Measurements from ENCODE around the gene GNG7.
"Not testable (repeated sequence)": the region's sequence is repeated elsewhere in the genome, so short reads cannot be mapped to it uniquely, and the experiment has no call there.

The GNG7 gene

GRCh38 chr19:2469915-2470200 lies 232.6 kb downstream of the GNG7 start:
- H3K4me3 Mint-ChIP-seq; H3K27ac Mint-ChIP-seq; H3K36me3 Mint-ChIP-seq (ENCODE audit: low read depth); intact Hi-C loops (cut with micrococcal nuclease); H3K9me3 Mint-ChIP-seq: not testable (repeated sequence)
- Mint-ChIP-seq H3K4me1 (ENCODE audit: low read depth) (peaks cover 10% of the 10 kb centered on the region), H3K27me3 (peaks cover 12% of the 10 kb centered on the region)

GRCh38 chr19:2469102-2469914 lies 233.2 kb downstream of the GNG7 start:
- H3K4me1 Mint-ChIP-seq (ENCODE audit: low read depth): peaks cover 9% of the 10 kb centered on the region
- no peaks in the 10 kb centered on the region for H3K9me3 Mint-ChIP-seq
- H3K27me3 Mint-ChIP-seq: peaks cover 12% of the 10 kb centered on the region
- no peak overlapping the region for H3K27ac Mint-ChIP-seq
- H3K4me3 Mint-ChIP-seq: no peak overlapping the region
- H3K36me3 Mint-ChIP-seq (ENCODE audit: low read depth): no peaks in the 10 kb centered on the region
- intact Hi-C loops (cut with micrococcal nuclease): no loop called here

- Mint-ChIP-seq H3K27ac (no peak overlapping the region), H3K4me1 (ENCODE audit: low read depth) (peaks cover 9% of the 10 kb centered on the region), H3K36me3 (ENCODE audit: low read depth) (no peaks in the 10 kb centered on the region), H3K27me3 (peaks cover 12% of the 10 kb centered on the region), H3K9me3 (no peaks in the 10 kb centered on the region), H3K4me3 (no peak overlapping the region)
- intact Hi-C loops (cut with micrococcal nuclease): no loop called here
Observed at GRCh38 chr19:2468596-2468995, 233.9 kb downstream of the GNG7 start.

- H3K4me3 Mint-ChIP-seq: no peak overlapping the region
- no peaks in the 10 kb centered on the region for H3K36me3 Mint-ChIP-seq (ENCODE audit: low read depth)
- H3K9me3 Mint-ChIP-seq: no peaks in the 10 kb centered on the region
- intact Hi-C loops (cut with micrococcal nuclease): no loop called here
- H3K27me3 Mint-ChIP-seq: peaks cover 11% of the 10 kb centered on the region
- no peak overlapping the region for H3K27ac Mint-ChIP-seq
- peaks cover 26% of the 10 kb centered on the region for H3K4me1 Mint-ChIP-seq (ENCODE audit: low read depth)
Observed at GRCh38 chr19:2464389-2464788, 238.1 kb downstream of the GNG7 start.

- H3K27me3 Mint-ChIP-seq; intact Hi-C loops (cut with micrococcal nuclease); H3K4me3 Mint-ChIP-seq; H3K36me3 Mint-ChIP-seq (ENCODE audit: low read depth); H3K27ac Mint-ChIP-seq; H3K9me3 Mint-ChIP-seq: not testable (repeated sequence)
- H3K4me1 Mint-ChIP-seq (ENCODE audit: low read depth): peaks cover 23% of the 10 kb centered on the region
Observed at GRCh38 chr19:2463694-2464093, 238.8 kb downstream of the GNG7 start.

GRCh38 chr19:2462635-2463421 lies 239.7 kb downstream of the GNG7 start:
- peaks cover 23% of the 10 kb centered on the region for H3K4me1 Mint-ChIP-seq (ENCODE audit: low read depth)

GRCh38 chr19:2461751-2462634 lies 240.5 kb downstream of the GNG7 start:
- Mint-ChIP-seq H3K9me3 (no peaks in the 10 kb centered on the region), H3K36me3 (ENCODE audit: low read depth) (no peaks in the 10 kb centered on the region), H3K4me1 (ENCODE audit: low read depth) (peaks cover 28% of the 10 kb centered on the region), H3K27ac (peak overlapping the region; percentile 63), H3K27me3 (peaks cover 8% of the 10 kb centered on the region), H3K4me3 (peak overlapping the region; percentile 96)
- intact Hi-C loops (cut with micrococcal nuclease): no loop called here

More at GRCh38 chr19:2462635-2463421, 239.7 kb downstream of the GNG7 start:
- Mint-ChIP-seq H3K27me3 (peaks cover 8% of the 10 kb centered on the region), H3K36me3 (ENCODE audit: low read depth) (no peaks in the 10 kb centered on the region), H3K9me3 (no peaks in the 10 kb centered on the region), H3K27ac (no peak overlapping the region), H3K4me3 (peak overlapping the region; percentile 96)
- intact Hi-C loops (cut with micrococcal nuclease): no loop called here

All from dendritic cell treated with granulocyte-macrophage colony-stimulating factor and Interleukin-4, amounts not matched to agents 40 ng/mL and 50 ng/mL, for 4 days (primary cell).